Endothelial cell of umbilical vein (primary cell): Measurements from ENCODE around the gene ZNRD2. TPM values are rescaled to one million over a fixed set of nuclear protein-coding genes. Genes with fewer than 3 reads are reported as not detected.

ENCODE experiments used
- BruUV-seq: library from RNA; stranded (reverse); fragments of 400-500 nt; replicated peaks from 2 replicates; lab custom pipeline; 2021; lab: Mats Ljungman, UMichigan
- CTCF ChIA-PET: fragments of 300-600, 350-600 bp; sonication (Branson Sonifier 250); formaldehyde crosslinking; loops from one replicate; lab custom pipeline; 2021; ENCODE audit warnings: antibody characterized with exemption, inconsistent platforms; lab: Charles Lee
- POLR2A ChIA-PET: fragments of 300-600, 350-600 bp; sonication (Branson Sonifier 250); formaldehyde crosslinking; loops from one replicate; lab custom pipeline; 2021; ENCODE audit warnings: antibody characterized with exemption, inconsistent platforms; lab: Charles Lee
- DNase-seq: peaks from one replicate; pipeline ENCODE4 v3.0.0-alpha.2; 2011; ENCODE audit warnings: low read depth, low spot score
- FAIRE-seq: peaks from 2 replicates; lab custom pipeline; 2011; peaks lifted over from hg19 to GRCh38; lab: Jason Lieb, UNC
- H2AFZ ChIP-seq: 2 replicates; pipeline ENCODE4 v1.6.0; 2012; ENCODE audit warnings: low read depth, low read length, control low read depth, inconsistent platforms
- H3K27ac ChIP-seq: 2 replicates; pipeline ENCODE4 v1.5.1; 2011; ENCODE audit warnings: low read depth, mild to moderate bottlenecking, control low read depth, low read length, moderate library complexity; ENCODE audit not compliant: insufficient read depth
- H3K27me3 ChIP-seq, 2 experiments: 2 replicates each; pipeline versions ENCODE4 v1.6.0 to v1.6.1; 2011; ENCODE audit warnings: low read length in 2 of 2, mixed read lengths in 1 of 2; ENCODE audit not compliant: control insufficient read depth in 2 of 2, insufficient read depth in 2 of 2
- H3K36me3 ChIP-seq, 2 experiments: 2 replicates in 1 of 2; 3 replicates in 1 of 2; pipeline ENCODE4 v1.5.1; 2011; ENCODE audit warnings: low read length in 2 of 2, mild to moderate bottlenecking in 1 of 2, moderate library complexity in 1 of 2; ENCODE audit not compliant: control insufficient read depth in 2 of 2, insufficient read depth in 2 of 2; ENCODE audit errors: extremely low read depth in 1 of 2
- H3K4me1 ChIP-seq: 3 replicates; pipeline ENCODE4 v1.5.1; 2011; ENCODE audit warnings: mild to moderate bottlenecking, low read length; ENCODE audit not compliant: control insufficient read depth, insufficient read depth; ENCODE audit errors: extremely low read depth
- H3K4me2 ChIP-seq: 2 replicates; pipeline ENCODE4 v1.6.1; 2011; ENCODE audit warnings: low read length, control low read depth, mixed read lengths; ENCODE audit not compliant: insufficient read depth
- H3K4me3 ChIP-seq, 3 experiments: fragments of 200-600 bp in 1 of 3; sonication (generic), shearing (Covaris generic) in 1 of 3; replicated peaks in 1 of 3; 2 replicates each; pipeline ENCODE4 v1.5.1; 2011 to 2016; ENCODE audit warnings: control low read depth in 3 of 3, low read length in 3 of 3, mild to moderate bottlenecking in 2 of 3, inconsistent platforms in 1 of 3, low read depth in 1 of 3, moderate library complexity in 1 of 3; ENCODE audit not compliant: insufficient read depth in 1 of 3
- H3K79me2 ChIP-seq: 2 replicates; pipeline ENCODE4 v1.6.0; 2012; ENCODE audit warnings: low read length, inconsistent platforms; ENCODE audit not compliant: control insufficient read depth, insufficient read depth
- H3K9ac ChIP-seq: replicated peaks from 2 replicates; pipeline ENCODE3; 2011; ENCODE audit warnings: low read length, control low read depth; ENCODE audit not compliant: insufficient read depth; ENCODE audit errors: extremely low read depth
- H3K9me1 ChIP-seq: replicated peaks from 3 replicates; pipeline ENCODE4 v1.6.0; 2011; ENCODE audit warnings: mild to moderate bottlenecking, low read length; ENCODE audit not compliant: control insufficient read depth, insufficient read depth; ENCODE audit errors: extremely low read depth
- H3K9me3 ChIP-seq: replicated peaks from 2 replicates; pipeline ENCODE4 v1.5.1; 2012; ENCODE audit warnings: low read length, inconsistent platforms; ENCODE audit not compliant: control insufficient read depth, insufficient read depth
- H4K20me1 ChIP-seq: replicated peaks from 2 replicates; pipeline ENCODE3; 2011; ENCODE audit warnings: mild to moderate bottlenecking, low read length; ENCODE audit not compliant: control insufficient read depth, insufficient read depth; ENCODE audit errors: extremely low read depth
- EZH2 ChIP-seq: IDR thresholded peaks from 2 replicates; pipeline ENCODE4 v1.6.1; 2012; ENCODE audit warnings: borderline replicate concordance, low read depth, mild to moderate bottlenecking, moderate library complexity, low read length, inconsistent platforms; ENCODE audit not compliant: severe bottlenecking
- FOS ChIP-seq: IDR thresholded peaks from 2 replicates; pipeline ENCODE4 v1.6.1; 2011; ENCODE audit warnings: mild to moderate bottlenecking, low read length, moderate library complexity, borderline replicate concordance; ENCODE audit not compliant: insufficient read depth
- GATA2 ChIP-seq: IDR thresholded peaks from 2 replicates; pipeline ENCODE4 v1.7.0; 2011; ENCODE audit warnings: low read depth, mild to moderate bottlenecking, moderate library complexity, mixed read lengths, low read length; ENCODE audit not compliant: insufficient read length, insufficient read depth
- JUN ChIP-seq: IDR thresholded peaks from 2 replicates; pipeline ENCODE4 v1.6.1; 2011; ENCODE audit warnings: borderline replicate concordance, low read depth; ENCODE audit not compliant: insufficient read length, insufficient read depth
- MAX ChIP-seq: IDR thresholded peaks from 2 replicates; pipeline ENCODE4 v1.6.1; 2011; ENCODE audit not compliant: insufficient read depth, insufficient read length
- POLR2A ChIP-seq: IDR thresholded peaks from 2 replicates; pipeline ENCODE4 v1.6.1; 2012; ENCODE audit warnings: low read depth, mild to moderate bottlenecking, control low read depth, low read length
- POLR2AphosphoS5 ChIP-seq: IDR thresholded peaks from 2 replicates; pipeline ENCODE4 v1.6.1; 2012; ENCODE audit warnings: low read depth, mild to moderate bottlenecking, control low read depth, low read length, moderate library complexity; ENCODE audit not compliant: insufficient read depth
- dilution Hi-C: fragments of 300-500 bp; cut with MboI; formaldehyde crosslinking; loops from one replicate; pipeline ENCODE4 v1.15.0; 2019; ENCODE audit warnings: low sequenced_read_pairs; ENCODE audit not compliant: extremely low pct_ligation_motif_present
- intact Hi-C: fragments of 100-400 bp; cut with micrococcal nuclease; formaldehyde crosslinking; loops from one replicate; pipeline ENCODE4 v1.10.0; 2022
- polyA plus RNA-seq, 4 experiments: library from polyadenylated mRNA; depleted of rRNA in 3 of 4; stranded (reverse) in 3 of 4; unstranded in 1 of 4; fragments of >200 nt; gene quantifications; 2 replicates each; pipeline versions ENCODE4 v1.2.1 to v1.2.3, GENCODE V29; 2011 to 2012; ENCODE audit warnings: missing spikeins in 1 of 4
- total RNA-seq: library from RNA; stranded (reverse); gene quantifications from 2 replicates; pipeline ENCODE4 v1.2.3, GENCODE V29; 2021
- TF ChIP-seq, protein P1 (sequence below), 2 donors: IDR thresholded peaks; 1 replicate in 1 of 2; 2 replicates in 1 of 2; pipeline ENCODE4 v1.5.1; 2011; ENCODE audit warnings: low read length in 2 of 2, mild to moderate bottlenecking in 2 of 2, moderate library complexity in 2 of 2, control low read depth in 1 of 2, inconsistent platforms in 1 of 2, low read depth in 1 of 2; ENCODE audit not compliant: insufficient read depth in 1 of 2; ENCODE audit errors: extremely low read depth in 1 of 2

Gene ZNRD2
- total and polyA plus RNA-seq, 2 donors (not counting 3 experiments of a cell fraction or from before 2014, with no cell fraction given): 40.8 to 96.7 TPM

- POLR2A ChIA-PET: interaction anchor here (0.8 kb wide), 1 partner anchor 50 kb away, joined by 3 read pairs; no protein-coding TSS in a partner anchor
- no peaks in the 10 kb centered on the region for H3K27me3 ChIP-seq
- H3K4me2 ChIP-seq: no peak overlapping the region
- CTCF ChIA-PET: interaction anchor here (1.6 to 12.2 kb wide), 5 partner anchors 14 to 117 kb away, joined by 3 to 206 read pairs (median 17); partner anchors contain the start of genes EHBP1L1, FAM89B and ZNRD2
- no TSS peak for BruUV-seq
- dilution Hi-C loops: no loop called here
- H3K9me3 ChIP-seq: no peaks in the 10 kb centered on the region
- no peaks in the 10 kb centered on the region for H3K36me3 ChIP-seq
- TF ChIP-seq FOS (no peak), POLR2A (no peak), EZH2 (no peak), GATA2 (no peak), JUN (no peak), MAX (no peak), POLR2AphosphoS5 (no peak)
- TF ChIP-seq, protein P1, sequence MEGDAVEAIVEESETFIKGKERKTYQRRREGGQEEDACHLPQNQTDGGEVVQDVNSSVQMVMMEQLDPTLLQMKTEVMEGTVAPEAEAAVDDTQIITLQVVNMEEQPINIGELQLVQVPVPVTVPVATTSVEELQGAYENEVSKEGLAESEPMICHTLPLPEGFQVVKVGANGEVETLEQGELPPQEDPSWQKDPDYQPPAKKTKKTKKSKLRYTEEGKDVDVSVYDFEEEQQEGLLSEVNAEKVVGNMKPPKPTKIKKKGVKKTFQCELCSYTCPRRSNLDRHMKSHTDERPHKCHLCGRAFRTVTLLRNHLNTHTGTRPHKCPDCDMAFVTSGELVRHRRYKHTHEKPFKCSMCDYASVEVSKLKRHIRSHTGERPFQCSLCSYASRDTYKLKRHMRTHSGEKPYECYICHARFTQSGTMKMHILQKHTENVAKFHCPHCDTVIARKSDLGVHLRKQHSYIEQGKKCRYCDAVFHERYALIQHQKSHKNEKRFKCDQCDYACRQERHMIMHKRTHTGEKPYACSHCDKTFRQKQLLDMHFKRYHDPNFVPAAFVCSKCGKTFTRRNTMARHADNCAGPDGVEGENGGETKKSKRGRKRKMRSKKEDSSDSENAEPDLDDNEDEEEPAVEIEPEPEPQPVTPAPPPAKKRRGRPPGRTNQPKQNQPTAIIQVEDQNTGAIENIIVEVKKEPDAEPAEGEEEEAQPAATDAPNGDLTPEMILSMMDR (IDR thresholded peaks at IDR 0.05; ENCODE audit: extremely low read depth in 1 of 2, insufficient read depth in 1 of 2, low read depth in 1 of 2, low read length in 2 of 2): peak; percentile 63 to 73
- no peaks in the 10 kb centered on the region for H3K9me1 ChIP-seq
- H3K9ac ChIP-seq: no peak overlapping the region
- no peaks in the 10 kb centered on the region for H3K79me2 ChIP-seq
- intact Hi-C loops: loop anchor here (1.0 kb wide), 2 partner anchors 14 to 48 kb away; no protein-coding TSS in a partner anchor
- H4K20me1 ChIP-seq: no peaks in the 10 kb centered on the region
- H3K4me1 ChIP-seq: peaks cover 7% of the 10 kb centered on the region
- H3K4me3 ChIP-seq: no peak overlapping the region
- no peak overlapping the region for H2AFZ ChIP-seq
- FAIRE-seq (peak; percentile 76), DNase-seq (peak; percentile 54)
- H3K27ac ChIP-seq: no peak overlapping the region
These were observed 18.1 kb downstream of the ZNRD2 start for GRCh38 chr11:65588199-65589054.
